CD4-positive, alpha-beta T cell (primary cell): ENCODE results near the gene SUPT3H. TPM values are rescaled to one million over a fixed set of nuclear protein-coding genes. Genes with fewer than 3 reads are reported as not detected.
A peak's percentile ranks its signal among the peaks of the same experiment; 100 is the strongest.

ENCODE experiments used
- ATAC-seq: fragments of 200-7000 bp; cut with Tn5 transposase; one replicate; pipeline ENCODE4 v1.10.0; 2022; ENCODE audit warnings: mild to moderate bottlenecking; ENCODE audit not compliant: poor library complexity
- CTCF ChIA-PET: fragments of 350-600 bp; sonication (Branson Sonifier 250); formaldehyde crosslinking; loops from one replicate; lab custom pipeline; 2021; ENCODE audit warnings: antibody characterized with exemption, inconsistent platforms; lab: Charles Lee
- POLR2A ChIA-PET: fragments of 350-600 bp; sonication (Branson Sonifier 250); formaldehyde crosslinking; loops from one replicate; lab custom pipeline; 2021; ENCODE audit warnings: antibody characterized with exemption, inconsistent platforms; lab: Charles Lee
- DNase-seq, 14 experiments: peaks; one replicate each; pipeline ENCODE4 v3.0.0-alpha.2; 2013 to 2020; ENCODE audit warnings: mixed read lengths in 2 of 14
- H3K27ac ChIP-seq, 2 donors: one replicate each; pipeline versions ENCODE4 v1.5.1 to v1.7.0; 2013; ENCODE audit warnings: low read length in 2 of 2, low read depth in 1 of 2, mild to moderate bottlenecking in 1 of 2
- H3K27me3 ChIP-seq, 2 experiments: 1 replicate in 1 of 2; 2 replicates in 1 of 2; pipeline versions ENCODE4 v1.6.1 to v1.7.0; 2013; ENCODE audit warnings: low read length in 2 of 2, control low read depth in 1 of 2, mild to moderate bottlenecking in 1 of 2, moderate library complexity in 1 of 2; ENCODE audit not compliant: insufficient read depth in 2 of 2, control insufficient read depth in 1 of 2
- H3K36me3 ChIP-seq: one replicate; pipeline ENCODE4 v1.6.1; 2013; ENCODE audit warnings: low read length, control low read depth; ENCODE audit not compliant: insufficient read depth
- H3K4me1 ChIP-seq: one replicate; pipeline ENCODE4 v1.6.1; 2013; ENCODE audit warnings: low read length, control low read depth; ENCODE audit not compliant: insufficient read depth
- H3K4me3 ChIP-seq: one replicate; pipeline ENCODE4 v1.5.1; 2013; ENCODE audit warnings: mild to moderate bottlenecking, low read length, moderate library complexity
- H3K9me3 ChIP-seq, 2 experiments: 1 replicate in 1 of 2; 2 replicates in 1 of 2; pipeline versions ENCODE4 v1.6.1 to v1.7.0; 2013; ENCODE audit warnings: low read length in 2 of 2, mild to moderate bottlenecking in 2 of 2, control low read depth in 1 of 2, moderate library complexity in 1 of 2; ENCODE audit not compliant: control insufficient read depth in 1 of 2, insufficient read depth in 1 of 2
- H3K27ac Mint-ChIP-seq: one replicate; pipeline ENCODE4 v1.8.0; 2020; ENCODE audit warnings: mixed read lengths
- H3K27me3 Mint-ChIP-seq: one replicate; pipeline ENCODE4 v1.8.0; 2021; ENCODE audit warnings: mixed read lengths
- H3K36me3 Mint-ChIP-seq: one replicate; pipeline ENCODE4 v1.8.0; 2021; ENCODE audit warnings: low read depth, mixed read lengths
- H3K4me1 Mint-ChIP-seq: one replicate; pipeline ENCODE4 v1.8.0; 2021; ENCODE audit warnings: low read depth, mixed read lengths
- H3K4me3 Mint-ChIP-seq: one replicate; pipeline ENCODE4 v1.8.0; 2020; ENCODE audit warnings: mild to moderate bottlenecking, mixed read lengths
- H3K9me3 Mint-ChIP-seq: one replicate; pipeline ENCODE4 v1.8.0; 2020; ENCODE audit warnings: mixed read lengths
- intact Hi-C, 2 experiments: fragments of 100-400 bp; cut with DNase I in 1 of 2; cut with micrococcal nuclease in 1 of 2; formaldehyde crosslinking; loops; one replicate each; pipeline versions ENCODE4 v1.15.1 to v1.9.0; 2023 to 2025; cut with DNase I, micrococcal nuclease
- total RNA-seq, 174 experiments: library from RNA in 2 of 174; stranded (reverse) in 2 of 174; gene quantifications; one replicate each; pipeline ENCODE4 v1.2.3 and lab custom pipeline; 2021 to 2026
- TF ChIP-seq, protein P1 (sequence below): fragments of 200-600 bp; IDR thresholded peaks from one replicate; pipeline ENCODE4 v1.8.0; 2022; ENCODE audit warnings: antibody characterized with exemption, mild to moderate bottlenecking

Gene SUPT3H
- total RNA-seq, 2 experiments from 2014 or later = 8.9 to 10.5 TPM

DNA sequence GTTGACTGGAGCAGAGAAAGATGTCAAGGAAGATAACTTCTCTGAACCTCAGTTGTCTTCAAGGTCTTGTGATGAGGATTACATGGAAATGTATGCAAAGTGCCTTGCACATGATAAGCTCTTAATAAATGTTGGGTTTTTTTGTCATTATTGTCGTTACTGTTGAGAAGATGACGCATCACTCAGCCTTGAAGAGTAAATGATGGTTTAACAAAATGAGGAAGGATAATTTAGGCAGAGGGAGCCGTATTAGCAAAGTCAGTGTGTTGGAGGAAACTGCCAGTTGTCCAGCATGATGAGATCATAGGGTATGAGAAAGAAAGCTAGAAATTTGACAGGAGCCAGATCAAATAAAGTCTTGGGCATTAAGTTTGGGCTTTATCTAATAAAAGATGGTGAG lies 8.8 kb upstream of the SUPT3H start:
- H3K36me3 ChIP-seq = no peaks in the 10 kb centered on the region
- CTCF ChIA-PET = interaction anchor here (0.7 kb wide), 2 partner anchors 12 to 28 kb away, joined by 3 to 5 read pairs; no protein-coding TSS in a partner anchor
- no peaks in the 10 kb centered on the region for H3K27me3 ChIP-seq
- no peak for ATAC-seq
- Mint-ChIP-seq H3K4me3 (no peak overlapping the region), H3K36me3 (peaks cover 2% of the 10 kb centered on the region), H3K9me3 (peaks cover 1% of the 10 kb centered on the region), H3K27ac (no peak overlapping the region), H3K27me3 (no peaks in the 10 kb centered on the region), H3K4me1 (no peaks in the 10 kb centered on the region)
- no peak overlapping the region for H3K4me3 ChIP-seq
- peak in 1 of 14 experiments; percentile 13 for DNase-seq
- no peaks in the 10 kb centered on the region for H3K4me1 ChIP-seq
- POLR2A ChIA-PET = interaction anchor here (0.8 kb wide), 1 partner anchor 513 kb away, joined by 3 read pairs; no protein-coding TSS in a partner anchor
- H3K27ac ChIP-seq = no peak overlapping the region
- TF ChIP-seq, protein P1, sequence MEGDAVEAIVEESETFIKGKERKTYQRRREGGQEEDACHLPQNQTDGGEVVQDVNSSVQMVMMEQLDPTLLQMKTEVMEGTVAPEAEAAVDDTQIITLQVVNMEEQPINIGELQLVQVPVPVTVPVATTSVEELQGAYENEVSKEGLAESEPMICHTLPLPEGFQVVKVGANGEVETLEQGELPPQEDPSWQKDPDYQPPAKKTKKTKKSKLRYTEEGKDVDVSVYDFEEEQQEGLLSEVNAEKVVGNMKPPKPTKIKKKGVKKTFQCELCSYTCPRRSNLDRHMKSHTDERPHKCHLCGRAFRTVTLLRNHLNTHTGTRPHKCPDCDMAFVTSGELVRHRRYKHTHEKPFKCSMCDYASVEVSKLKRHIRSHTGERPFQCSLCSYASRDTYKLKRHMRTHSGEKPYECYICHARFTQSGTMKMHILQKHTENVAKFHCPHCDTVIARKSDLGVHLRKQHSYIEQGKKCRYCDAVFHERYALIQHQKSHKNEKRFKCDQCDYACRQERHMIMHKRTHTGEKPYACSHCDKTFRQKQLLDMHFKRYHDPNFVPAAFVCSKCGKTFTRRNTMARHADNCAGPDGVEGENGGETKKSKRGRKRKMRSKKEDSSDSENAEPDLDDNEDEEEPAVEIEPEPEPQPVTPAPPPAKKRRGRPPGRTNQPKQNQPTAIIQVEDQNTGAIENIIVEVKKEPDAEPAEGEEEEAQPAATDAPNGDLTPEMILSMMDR = no peak
- no peaks in the 10 kb centered on the region for H3K9me3 ChIP-seq
- intact Hi-C loops = no loop called here

- Mint-ChIP-seq H3K27ac (no peak overlapping the region), H3K9me3 (no peaks in the 10 kb centered on the region)
- TF ChIP-seq, protein P1 = no peak
Measured at GRCh38 chr6:45382391-45382790, 4.7 kb upstream of the SUPT3H start.

GRCh38 chr6:45378334-45378926 lies 696 bp upstream of the SUPT3H start:
- Mint-ChIP-seq H3K27me3 (no peaks in the 10 kb centered on the region), H3K9me3 (no peaks in the 10 kb centered on the region), H3K4me1 (peaks cover 31% of the 10 kb centered on the region), H3K4me3 (peak overlapping the region; percentile 100), H3K36me3 (peaks cover 18% of the 10 kb centered on the region), H3K27ac (peak overlapping the region; percentile 99)
- Histone ChIP-seq H3K27ac (peak overlapping the region; percentile 91 to 93), H3K27me3 (no peaks in the 10 kb centered on the region), H3K4me1 (peaks cover 8% of the 10 kb centered on the region), H3K4me3 (peak overlapping the region; percentile 85), H3K36me3 (no peaks in the 10 kb centered on the region), H3K9me3 (no peaks in the 10 kb centered on the region)
- TF ChIP-seq, protein P1 = no peak
- CTCF ChIA-PET = interaction anchor here (0.6 to 2.7 kb wide), 7 partner anchors 10 to 723 kb away, joined by 3 to 9 read pairs (median 6); no protein-coding TSS in a partner anchor
- intact Hi-C loops = loop anchor here (1.0 to 10.0 kb wide), 6 partner anchors 42 to 1116 kb away; partner anchors contain the start of gene ENPP4 (in 1 of the 2)
- DNase-seq (peak in 7 of 14 experiments; percentile 2 to 60 (median 34)), ATAC-seq (no peak)
- POLR2A ChIA-PET = interaction anchor here (0.5 to 2.4 kb wide), 35 partner anchors 9 to 723 kb away, joined by 3 to 22 read pairs (median 4); partner anchors contain the start of gene RUNX2

More at GRCh38 chr6:45382391-45382790, 4.7 kb upstream of the SUPT3H start:
- Histone ChIP-seq H3K4me1 (peaks cover 5% of the 10 kb centered on the region), H3K36me3 (no peaks in the 10 kb centered on the region), H3K27me3 (no peaks in the 10 kb centered on the region), H3K9me3 (no peaks in the 10 kb centered on the region), H3K27ac (no peak overlapping the region), H3K4me3 (no peak overlapping the region)
- no peak for ATAC-seq
- CTCF ChIA-PET = no interaction called here
- Mint-ChIP-seq H3K4me1 (peaks cover 9% of the 10 kb centered on the region), H3K36me3 (peaks cover 12% of the 10 kb centered on the region), H3K4me3 (no peak overlapping the region), H3K27me3 (no peaks in the 10 kb centered on the region)
- intact Hi-C loops = no loop called here
- DNase-seq = no peak
- POLR2A ChIA-PET = interaction anchor here (0.7 kb wide), 1 partner anchor 55 kb away, joined by 3 read pairs; no protein-coding TSS in a partner anchor
